ENCODE measurements around the gene IL22RA2. TPM values are rescaled to one million over a fixed set of nuclear protein-coding genes. Genes with fewer than 3 reads are reported as not detected.
A peak's percentile ranks its signal among the peaks of the same experiment; 100 is the strongest.
"Not testable (repeated sequence)": the region's sequence is repeated elsewhere in the genome, so short reads cannot be mapped to it uniquely, and the experiment has no call there.

Gene IL22RA2
- not detected in 2 replicates for total RNA-seq

GRCh38 chr6:137173501-137173900, at the start of gene IL22RA2:
IL22RA2 (minus strand) TSS chr6:137173644; CDS start chr6:137161749, 11,895 bp downstream.
- H3K27me3 Mint-ChIP-seq (ENCODE audit: low read depth): peaks cover 15% of the 10 kb centered on the region
- no peak for DNase-seq (ENCODE audit: low spot score)
- no peak within 1 kb of the TSS for H3K4me3 Mint-ChIP-seq (ENCODE audit: low read depth)
- no peaks in the 10 kb centered on the region for H3K36me3 Mint-ChIP-seq (ENCODE audit: low read depth)
- H3K9me3 Mint-ChIP-seq: peaks cover 10% of the 10 kb centered on the region
- no peak within 1 kb of the TSS for H3K27ac Mint-ChIP-seq
- intact Hi-C loops (cut with micrococcal nuclease): no loop called here
- H3K4me1 Mint-ChIP-seq (ENCODE audit: low read depth): peaks cover 4% of the 10 kb centered on the region

- H3K36me3 Mint-ChIP-seq (ENCODE audit: low read depth): peaks cover 10% of the 10 kb centered on the region
- H3K4me1 Mint-ChIP-seq (ENCODE audit: low read depth): peaks cover 46% of the 10 kb centered on the region
- intact Hi-C loops (cut with micrococcal nuclease): no loop called here
- H3K27me3 Mint-ChIP-seq (ENCODE audit: low read depth): no peaks in the 10 kb centered on the region
- no peak overlapping the region for H3K27ac Mint-ChIP-seq
- H3K9me3 Mint-ChIP-seq: no peaks in the 10 kb centered on the region
- no peak overlapping the region for H3K4me3 Mint-ChIP-seq (ENCODE audit: low read depth)
- DNase-seq (ENCODE audit: low spot score): no peak
These were observed 48.9 kb upstream of the IL22RA2 start for GRCh38 chr6:137222381-137222780.

- no peak for DNase-seq (ENCODE audit: low spot score)
- no peaks in the 10 kb centered on the region for H3K9me3 Mint-ChIP-seq
- peak overlapping the region; percentile 98 for H3K4me3 Mint-ChIP-seq (ENCODE audit: low read depth)
- peaks cover 49% of the 10 kb centered on the region for H3K4me1 Mint-ChIP-seq (ENCODE audit: low read depth)
- H3K36me3 Mint-ChIP-seq (ENCODE audit: low read depth): peaks cover 21% of the 10 kb centered on the region
- H3K27me3 Mint-ChIP-seq (ENCODE audit: low read depth): no peaks in the 10 kb centered on the region
- peak overlapping the region; percentile 68 for H3K27ac Mint-ChIP-seq
- intact Hi-C loops (cut with micrococcal nuclease): loop anchor here (2.0 to 10.0 kb wide), 8 partner anchors 15 to 755 kb away; no protein-coding TSS in a partner anchor
These were observed 46.3 kb upstream of the IL22RA2 start for GRCh38 chr6:137219664-137220252.

- Mint-ChIP-seq H3K27ac (peak within 1 kb of the TSS; percentile 99), H3K9me3 (peaks cover 6% of the 10 kb centered on the region), H3K4me1 (ENCODE audit: low read depth) (peaks cover 51% of the 10 kb centered on the region), H3K4me3 (ENCODE audit: low read depth) (peak within 1 kb of the TSS; percentile 98), H3K27me3 (ENCODE audit: low read depth) (no peaks in the 10 kb centered on the region), H3K36me3 (ENCODE audit: low read depth) (peaks cover 28% of the 10 kb centered on the region)
- intact Hi-C loops (cut with micrococcal nuclease): loop anchor here (2.0 to 10.0 kb wide), 8 partner anchors 16 to 756 kb away; no protein-coding TSS in a partner anchor
- peak; percentile 93 for DNase-seq (ENCODE audit: low spot score)
These were observed 45.6 kb upstream of the IL22RA2 start, which contains the start of gene IFNGR1 for GRCh38 chr6:137218917-137219663. IFNGR1 (minus strand) TSS chr6:137219385; CDS start chr6:137219327, 58 bp downstream.

- DNase-seq (ENCODE audit: low spot score): peak; percentile 24
- H3K27ac Mint-ChIP-seq: peak overlapping the region; percentile 99
- H3K36me3 Mint-ChIP-seq (ENCODE audit: low read depth): peaks cover 31% of the 10 kb centered on the region
- H3K27me3 Mint-ChIP-seq (ENCODE audit: low read depth): no peaks in the 10 kb centered on the region
- peak overlapping the region; percentile 98 for H3K4me3 Mint-ChIP-seq (ENCODE audit: low read depth)
- H3K9me3 Mint-ChIP-seq: peaks cover 10% of the 10 kb centered on the region
- intact Hi-C loops (cut with micrococcal nuclease): loop anchor here (2.0 to 10.0 kb wide), 8 partner anchors 16 to 756 kb away; no protein-coding TSS in a partner anchor
- peaks cover 51% of the 10 kb centered on the region for H3K4me1 Mint-ChIP-seq (ENCODE audit: low read depth)
These were observed 45.1 kb upstream of the IL22RA2 start for GRCh38 chr6:137218473-137218916.

GRCh38 chr6:137217801-137218472, 44.5 kb upstream of the IL22RA2 start:
- Mint-ChIP-seq H3K27ac (peak overlapping the region; percentile 99), H3K4me1 (ENCODE audit: low read depth) (peaks cover 50% of the 10 kb centered on the region), H3K9me3 (peaks cover 14% of the 10 kb centered on the region), H3K4me3 (ENCODE audit: low read depth) (peak overlapping the region; percentile 98), H3K27me3 (ENCODE audit: low read depth) (no peaks in the 10 kb centered on the region), H3K36me3 (ENCODE audit: low read depth) (peaks cover 35% of the 10 kb centered on the region)
- intact Hi-C loops (cut with micrococcal nuclease): loop anchor here (2.0 to 10.0 kb wide), 8 partner anchors 17 to 757 kb away; no protein-coding TSS in a partner anchor
- no peak for DNase-seq (ENCODE audit: low spot score)

GRCh38 chr6:137216875-137217553, 43.6 kb upstream of the IL22RA2 start:
- intact Hi-C loops (cut with micrococcal nuclease): loop anchor here (5.0 to 10.0 kb wide), 6 partner anchors 60 to 758 kb away; no protein-coding TSS in a partner anchor

GRCh38 chr6:137216106-137216505, 42.7 kb upstream of the IL22RA2 start:
- Mint-ChIP-seq H3K4me3 (ENCODE audit: low read depth) (no peak overlapping the region), H3K27me3 (ENCODE audit: low read depth) (no peaks in the 10 kb centered on the region), H3K4me1 (ENCODE audit: low read depth) (peaks cover 52% of the 10 kb centered on the region), H3K27ac (no peak overlapping the region), H3K9me3 (peaks cover 26% of the 10 kb centered on the region), H3K36me3 (ENCODE audit: low read depth) (peaks cover 49% of the 10 kb centered on the region)
- no peak for DNase-seq (ENCODE audit: low spot score)
- intact Hi-C loops (cut with micrococcal nuclease): loop anchor here (5.0 to 10.0 kb wide), 6 partner anchors 59 to 759 kb away; no protein-coding TSS in a partner anchor

More at GRCh38 chr6:137216875-137217553, 43.6 kb upstream of the IL22RA2 start:
- no peaks in the 10 kb centered on the region for H3K27me3 Mint-ChIP-seq (ENCODE audit: low read depth)
- H3K9me3 Mint-ChIP-seq: peaks cover 19% of the 10 kb centered on the region
- no peak for DNase-seq (ENCODE audit: low spot score)
- no peak overlapping the region for H3K27ac Mint-ChIP-seq
- no peak overlapping the region for H3K4me3 Mint-ChIP-seq (ENCODE audit: low read depth)
- H3K4me1 Mint-ChIP-seq (ENCODE audit: low read depth): peaks cover 52% of the 10 kb centered on the region
- peaks cover 40% of the 10 kb centered on the region for H3K36me3 Mint-ChIP-seq (ENCODE audit: low read depth)

GRCh38 chr6:137215630-137216029, 42.2 kb upstream of the IL22RA2 start:
- not testable (repeated sequence) for H3K27ac Mint-ChIP-seq; H3K27me3 Mint-ChIP-seq (ENCODE audit: low read depth); DNase-seq (ENCODE audit: low spot score); H3K4me3 Mint-ChIP-seq (ENCODE audit: low read depth)
- H3K36me3 Mint-ChIP-seq (ENCODE audit: low read depth): peaks cover 53% of the 10 kb centered on the region
- intact Hi-C loops (cut with micrococcal nuclease): loop anchor here (5.0 to 10.0 kb wide), 6 partner anchors 58 to 759 kb away; no protein-coding TSS in a partner anchor
- H3K4me1 Mint-ChIP-seq (ENCODE audit: low read depth): peaks cover 50% of the 10 kb centered on the region
- H3K9me3 Mint-ChIP-seq: peaks cover 31% of the 10 kb centered on the region

- Mint-ChIP-seq H3K27ac (no peak overlapping the region), H3K4me3 (ENCODE audit: low read depth) (no peak overlapping the region), H3K27me3 (ENCODE audit: low read depth) (no peaks in the 10 kb centered on the region), H3K9me3 (peaks cover 38% of the 10 kb centered on the region), H3K4me1 (ENCODE audit: low read depth) (peaks cover 44% of the 10 kb centered on the region), H3K36me3 (ENCODE audit: low read depth) (peaks cover 60% of the 10 kb centered on the region)
- no peak for DNase-seq (ENCODE audit: low spot score)
- intact Hi-C loops (cut with micrococcal nuclease): loop anchor here (5.0 to 10.0 kb wide), 6 partner anchors 58 to 760 kb away; no protein-coding TSS in a partner anchor
These were observed 41.5 kb upstream of the IL22RA2 start for GRCh38 chr6:137214931-137215330.

- H3K9me3 Mint-ChIP-seq: peaks cover 49% of the 10 kb centered on the region
- H3K36me3 Mint-ChIP-seq (ENCODE audit: low read depth): peaks cover 72% of the 10 kb centered on the region
- DNase-seq (ENCODE audit: low spot score): no peak
- peaks cover 39% of the 10 kb centered on the region for H3K4me1 Mint-ChIP-seq (ENCODE audit: low read depth)
- intact Hi-C loops (cut with micrococcal nuclease): loop anchor here (10.0 kb wide), 1 partner anchor 761 kb away; no protein-coding TSS in a partner anchor
- H3K27ac Mint-ChIP-seq: no peak overlapping the region
- H3K27me3 Mint-ChIP-seq (ENCODE audit: low read depth): no peaks in the 10 kb centered on the region
- no peak overlapping the region for H3K4me3 Mint-ChIP-seq (ENCODE audit: low read depth)
These were observed 40.4 kb upstream of the IL22RA2 start for GRCh38 chr6:137213813-137214212.

- Mint-ChIP-seq H3K4me3 (ENCODE audit: low read depth) (no peak overlapping the region), H3K36me3 (ENCODE audit: low read depth) (peaks cover 73% of the 10 kb centered on the region), H3K4me1 (ENCODE audit: low read depth) (peaks cover 35% of the 10 kb centered on the region), H3K27me3 (ENCODE audit: low read depth) (no peaks in the 10 kb centered on the region), H3K27ac (no peak overlapping the region), H3K9me3 (peaks cover 50% of the 10 kb centered on the region)
- DNase-seq (ENCODE audit: low spot score): no peak
- intact Hi-C loops (cut with micrococcal nuclease): loop anchor here (10.0 kb wide), 1 partner anchor 761 kb away; no protein-coding TSS in a partner anchor
These were observed 39.9 kb upstream of the IL22RA2 start for GRCh38 chr6:137213331-137213740.
